K562 (cell line): ENCODE results near the gene CMTM8. TPM values are rescaled to one million over a fixed set of nuclear protein-coding genes. Genes with fewer than 3 reads are reported as not detected.

Experiments used
- ATAC-seq: fragments of 200-7000 bp; cut with Tn5 transposase; 3 replicates; pipeline ENCODE4 v1.9.1; 2020; ENCODE audit warnings: moderate library complexity
- BruUV-seq: library from RNA; stranded (reverse); fragments of 400-500 nt; replicated peaks from 2 replicates; lab custom pipeline; 2021; lab: Mats Ljungman, UMichigan
- CTCF ChIA-PET: fragments of 300-600 bp; formaldehyde crosslinking; extraction: SDS; loops from one replicate; lab custom pipeline; 2021; ENCODE audit warnings: low intra/inter-chr PET ratio; lab: Yijun Ruan, JAX
- POLR2A ChIA-PET: fragments of 300-600, 350-650 bp; sonication (Branson Sonifier 250); formaldehyde crosslinking; extraction: SDS; loops from one replicate; lab custom pipeline; 2021; ENCODE audit warnings: antibody characterized with exemption, inconsistent platforms; lab: Yijun Ruan, JAX
- DNase-seq, 4 experiments: peaks; one replicate each; pipeline versions ENCODE4 v3.0.0 to v3.0.0-alpha.2; 2011 to 2018; ENCODE audit warnings: low spot score in 3 of 4, mixed read lengths in 3 of 4; ENCODE audit errors: extremely low read depth in 1 of 4
- FAIRE-seq: peaks from 2 replicates; lab custom pipeline; 2011; peaks lifted over from hg19 to GRCh38; lab: Jason Lieb, UNC
- H2AFZ ChIP-seq: 2 replicates; pipeline ENCODE4 v1.6.0; 2011; ENCODE audit warnings: low read depth, low read length, control low read depth, inconsistent platforms
- H3K27ac ChIP-seq: fragments of 200-600 bp; 3 replicates; pipeline ENCODE4 v1.8.0; 2011; ENCODE audit warnings: low read depth, mild to moderate bottlenecking, control low read depth, inconsistent platforms, low read length, moderate library complexity, mixed read lengths; ENCODE audit errors: extremely low read depth
- H3K27me3 ChIP-seq, 2 experiments: fragments of 300-600 bp in 1 of 2; 2 replicates in 1 of 2; 3 replicates in 1 of 2; pipeline versions ENCODE4 v1.6.0 to v1.8.0; 2011; ENCODE audit warnings: inconsistent platforms in 2 of 2, low read length in 2 of 2, mild to moderate bottlenecking in 1 of 2, mixed read lengths in 1 of 2, moderate library complexity in 1 of 2; ENCODE audit not compliant: control insufficient read depth in 2 of 2, insufficient read depth in 2 of 2
- H3K36me3 ChIP-seq: fragments of 300-600 bp; 3 replicates; pipeline ENCODE4 v1.8.0; 2011; ENCODE audit warnings: mild to moderate bottlenecking, low read length, inconsistent platforms; ENCODE audit not compliant: control insufficient read depth, insufficient read depth
- H3K4me1 ChIP-seq, 2 experiments: fragments of 200-600 bp in 1 of 2; replicated peaks in 1 of 2; 2 replicates in 1 of 2; 3 replicates in 1 of 2; pipeline versions ENCODE4 v1.5.1 to v1.8.0; 2011; ENCODE audit warnings: inconsistent platforms in 2 of 2, low read length in 2 of 2, mild to moderate bottlenecking in 1 of 2, mixed read lengths in 1 of 2, moderate library complexity in 1 of 2; ENCODE audit not compliant: control insufficient read depth in 2 of 2, insufficient read depth in 2 of 2
- H3K4me2 ChIP-seq: 2 replicates; pipeline ENCODE4 v1.6.1; 2011; ENCODE audit warnings: low read length, control low read depth, inconsistent platforms, mixed read lengths; ENCODE audit not compliant: insufficient read depth
- H3K4me3 ChIP-seq: fragments of 200-600 bp; sonication (generic), shearing (Covaris generic); 2 replicates; pipeline ENCODE4 v1.5.1; 2016; ENCODE audit warnings: control low read depth, inconsistent platforms
- H3K79me2 ChIP-seq: fragments of 200-600 bp; 3 replicates; pipeline ENCODE4 v1.8.0; 2011; ENCODE audit warnings: low read length, inconsistent platforms; ENCODE audit not compliant: control insufficient read depth, insufficient read depth
- H3K9ac ChIP-seq, 2 experiments: 2 replicates each; pipeline versions ENCODE4 v1.6.0 to v1.6.1; 2011; ENCODE audit warnings: low read depth in 2 of 2, low read length in 2 of 2, control low read depth in 1 of 2, inconsistent platforms in 1 of 2, mild to moderate bottlenecking in 1 of 2, mixed read lengths in 1 of 2; ENCODE audit not compliant: insufficient read depth in 1 of 2
- H3K9me1 ChIP-seq: one replicate; pipeline ENCODE4 v1.6.0; 2011; ENCODE audit warnings: inconsistent platforms, mild to moderate bottlenecking, low read length, moderate library complexity; ENCODE audit not compliant: control insufficient read depth, insufficient read depth
- H3K9me3 ChIP-seq: replicated peaks from 2 replicates; pipeline ENCODE4 v1.5.1; 2011; ENCODE audit warnings: low read depth, low read length, inconsistent platforms; ENCODE audit not compliant: control insufficient read depth, insufficient read depth
- H4K20me1 ChIP-seq: replicated peaks from 2 replicates; pipeline ENCODE4 v1.6.1; 2011; ENCODE audit warnings: low read length, inconsistent platforms, mixed read lengths; ENCODE audit not compliant: control insufficient read depth, insufficient read depth
- HOXB6 ChIP-seq: fragments of 250-450 bp; sonication (Bioruptor Pico); IDR thresholded peaks from 2 replicates; pipeline ENCODE4 v1.5.1; 2022; ENCODE audit warnings: mild to moderate bottlenecking, borderline replicate concordance
- POLR2AphosphoS5 ChIP-seq: IDR thresholded peaks from 2 replicates; pipeline ENCODE4 v1.6.1; 2011; ENCODE audit warnings: mild to moderate bottlenecking, low read depth, low read length, moderate library complexity; ENCODE audit not compliant: control insufficient read depth, insufficient read depth
- SRSF7 ChIP-seq: fragments of 200-400 bp; formaldehyde crosslinking; optimal IDR thresholded peaks from 2 replicates; pipeline ENCODE3; 2017; ENCODE audit warnings: mild to moderate bottlenecking, low read depth, low read length
- WGBS: fragments of 100-300 bp; shearing (Covaris generic); methylation state at CpG from one replicate; pipeline ENCODE4 v1.1.6; 2016; ENCODE audit warnings: low coverage, mixed read lengths; ENCODE audit not compliant: insufficient coverage; ENCODE audit errors: missing lambda C conversion rate; 5-methylcytosine and 5-hydroxymethylcytosine counted together
- in situ Hi-C: fragments of 300-500 bp; cut with MboI; formaldehyde crosslinking; loops from 4 replicates; pipeline ENCODE4 v1.15.0; 2018; ENCODE audit warnings: inconsistent platforms, mixed read lengths
- intact Hi-C: fragments of 100-400 bp; cut with micrococcal nuclease; formaldehyde crosslinking; loops from 2 replicates; pipeline ENCODE4 v1.14.2; 2022
- polyA plus RNA-seq, 8 experiments: library from polyadenylated mRNA; depleted of rRNA in 4 of 8; stranded (reverse) in 5 of 8; unstranded in 3 of 8; fragments of >200 nt; fragmentation: Nextera tagmentation in 2 of 8; fragmentation: Illumina TruSeq in 1 of 8; extraction: Ambion mirVana in 2 of 8; extraction: Trizol in 1 of 8; gene quantifications; 2 replicates each; pipeline versions ENCODE4 v1.2.1 to v1.2.3, GENCODE V29; 2011 to 2014; ENCODE audit warnings: inconsistent platforms in 1 of 8, missing spikeins in 1 of 8
- total RNA-seq, 7 experiments: library from RNA; depleted of rRNA in 6 of 7; stranded (reverse); fragments of >200 nt in 6 of 7; fragmentation: Illumina TruSeq in 2 of 7; extraction: Trizol in 2 of 7; gene quantifications; 2 replicates each; pipeline versions ENCODE4 v1.2.1 to v1.2.3, GENCODE V29; 2011 to 2021; ENCODE audit warnings: low replicate concordance in 1 of 7
- TF ChIP-seq, protein P1 (sequence below): fragments of 250-450 bp; sonication (Bioruptor Pico); IDR thresholded peaks from 2 replicates; pipeline ENCODE4 v1.6.1; 2021; ENCODE audit warnings: mild to moderate bottlenecking
- TF ChIP-seq, protein P2 (sequence below), 2 experiments: IDR thresholded peaks; 2 replicates each; pipeline ENCODE4 v1.6.1; 2012; ENCODE audit warnings: improper control_type of control experiment in 2 of 2, low read depth in 2 of 2, low read length in 2 of 2, borderline replicate concordance in 1 of 2

The CMTM8 gene
- total and polyA plus RNA-seq, 9 of the 15 experiments (the other 6 are each of a cell fraction or from before 2014, with no cell fraction given): not detected

DNA sequence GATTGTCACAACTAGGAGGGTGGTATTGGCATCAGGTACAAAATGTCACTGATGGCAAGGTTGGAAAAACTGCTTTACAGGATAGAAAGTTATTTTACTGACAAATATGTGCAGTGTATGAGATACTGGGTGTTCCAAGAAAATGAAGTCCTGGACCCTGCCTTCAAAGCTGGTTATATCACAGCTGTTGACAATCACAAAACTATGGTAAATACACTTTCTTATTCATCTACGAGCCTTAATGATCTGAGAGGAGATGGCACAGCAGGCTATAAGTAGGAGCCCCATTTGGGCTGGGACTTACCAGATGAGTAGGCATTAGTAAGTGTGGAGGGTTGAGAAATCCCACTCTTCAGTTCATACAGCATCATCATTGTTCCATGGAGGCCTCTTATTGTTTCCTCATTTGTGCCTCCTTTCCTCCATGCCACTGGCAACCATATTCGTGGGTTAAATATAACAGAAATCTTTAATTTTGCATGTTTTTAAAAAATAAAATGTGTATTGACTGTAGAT is 66.9 kb downstream of the CMTM8 start (continued):
- TF ChIP-seq, protein P1, sequence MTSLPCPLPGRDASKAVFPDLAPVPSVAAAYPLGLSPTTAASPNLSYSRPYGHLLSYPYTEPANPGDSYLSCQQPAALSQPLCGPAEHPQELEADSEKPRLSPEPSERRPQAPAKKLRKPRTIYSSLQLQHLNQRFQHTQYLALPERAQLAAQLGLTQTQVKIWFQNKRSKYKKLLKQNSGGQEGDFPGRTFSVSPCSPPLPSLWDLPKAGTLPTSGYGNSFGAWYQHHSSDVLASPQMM (CRISPR knock-in tag): no peak

GRCh38 chr3:32306072-32306471 is 67.6 kb downstream of the CMTM8 start:
- in situ Hi-C loops: no loop called here
- Histone ChIP-seq H3K27ac (no peak overlapping the region), H3K4me3 (no peak overlapping the region), H3K79me2 (no peaks in the 10 kb centered on the region), H4K20me1 (no peaks in the 10 kb centered on the region), H3K9ac (no peak overlapping the region), H3K9me3 (no peaks in the 10 kb centered on the region), H3K36me3 (no peaks in the 10 kb centered on the region), H3K9me1 (no peaks in the 10 kb centered on the region), H3K4me2 (no peak overlapping the region), H3K4me1 (no peaks in the 10 kb centered on the region), H2AFZ (no peak overlapping the region), H3K27me3 (peaks cover 10 to 16% of the 10 kb centered on the region in 2 experiments; a peak in 4 of 5 replicates)
- WGBS: 0% methylated on average over 3 of the region's 3 CpGs
- DNase-seq (no peak), FAIRE-seq (no peak), ATAC-seq (no peak)
- no TSS peak for BruUV-seq
- intact Hi-C loops: no loop called here
- POLR2A ChIA-PET: no interaction called here
- TF ChIP-seq SRSF7 (no peak), HOXB6 (CRISPR knock-in tag) (no peak), POLR2AphosphoS5 (no peak)
- TF ChIP-seq, protein P2, sequence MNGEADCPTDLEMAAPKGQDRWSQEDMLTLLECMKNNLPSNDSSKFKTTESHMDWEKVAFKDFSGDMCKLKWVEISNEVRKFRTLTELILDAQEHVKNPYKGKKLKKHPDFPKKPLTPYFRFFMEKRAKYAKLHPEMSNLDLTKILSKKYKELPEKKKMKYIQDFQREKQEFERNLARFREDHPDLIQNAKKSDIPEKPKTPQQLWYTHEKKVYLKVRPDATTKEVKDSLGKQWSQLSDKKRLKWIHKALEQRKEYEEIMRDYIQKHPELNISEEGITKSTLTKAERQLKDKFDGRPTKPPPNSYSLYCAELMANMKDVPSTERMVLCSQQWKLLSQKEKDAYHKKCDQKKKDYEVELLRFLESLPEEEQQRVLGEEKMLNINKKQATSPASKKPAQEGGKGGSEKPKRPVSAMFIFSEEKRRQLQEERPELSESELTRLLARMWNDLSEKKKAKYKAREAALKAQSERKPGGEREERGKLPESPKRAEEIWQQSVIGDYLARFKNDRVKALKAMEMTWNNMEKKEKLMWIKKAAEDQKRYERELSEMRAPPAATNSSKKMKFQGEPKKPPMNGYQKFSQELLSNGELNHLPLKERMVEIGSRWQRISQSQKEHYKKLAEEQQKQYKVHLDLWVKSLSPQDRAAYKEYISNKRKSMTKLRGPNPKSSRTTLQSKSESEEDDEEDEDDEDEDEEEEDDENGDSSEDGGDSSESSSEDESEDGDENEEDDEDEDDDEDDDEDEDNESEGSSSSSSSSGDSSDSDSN (IDR thresholded peaks at IDR 0.05; ENCODE audit: borderline replicate concordance in 1 of 2, low read depth in 2 of 2, low read length in 2 of 2): no peak
- CTCF ChIA-PET: no interaction called here
